ENCODE measurements around the gene SLC9B1.

Gene SLC9B1, protein sequence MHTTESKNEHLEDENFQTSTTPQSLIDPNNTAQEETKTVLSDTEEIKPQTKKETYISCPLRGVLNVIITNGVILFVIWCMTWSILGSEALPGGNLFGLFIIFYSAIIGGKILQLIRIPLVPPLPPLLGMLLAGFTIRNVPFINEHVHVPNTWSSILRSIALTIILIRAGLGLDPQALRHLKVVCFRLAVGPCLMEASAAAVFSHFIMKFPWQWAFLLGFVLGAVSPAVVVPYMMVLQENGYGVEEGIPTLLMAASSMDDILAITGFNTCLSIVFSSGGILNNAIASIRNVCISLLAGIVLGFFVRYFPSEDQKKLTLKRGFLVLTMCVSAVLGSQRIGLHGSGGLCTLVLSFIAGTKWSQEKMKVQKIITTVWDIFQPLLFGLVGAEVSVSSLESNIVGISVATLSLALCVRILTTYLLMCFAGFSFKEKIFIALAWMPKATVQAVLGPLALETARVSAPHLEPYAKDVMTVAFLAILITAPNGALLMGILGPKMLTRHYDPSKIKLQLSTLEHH

DNA sequence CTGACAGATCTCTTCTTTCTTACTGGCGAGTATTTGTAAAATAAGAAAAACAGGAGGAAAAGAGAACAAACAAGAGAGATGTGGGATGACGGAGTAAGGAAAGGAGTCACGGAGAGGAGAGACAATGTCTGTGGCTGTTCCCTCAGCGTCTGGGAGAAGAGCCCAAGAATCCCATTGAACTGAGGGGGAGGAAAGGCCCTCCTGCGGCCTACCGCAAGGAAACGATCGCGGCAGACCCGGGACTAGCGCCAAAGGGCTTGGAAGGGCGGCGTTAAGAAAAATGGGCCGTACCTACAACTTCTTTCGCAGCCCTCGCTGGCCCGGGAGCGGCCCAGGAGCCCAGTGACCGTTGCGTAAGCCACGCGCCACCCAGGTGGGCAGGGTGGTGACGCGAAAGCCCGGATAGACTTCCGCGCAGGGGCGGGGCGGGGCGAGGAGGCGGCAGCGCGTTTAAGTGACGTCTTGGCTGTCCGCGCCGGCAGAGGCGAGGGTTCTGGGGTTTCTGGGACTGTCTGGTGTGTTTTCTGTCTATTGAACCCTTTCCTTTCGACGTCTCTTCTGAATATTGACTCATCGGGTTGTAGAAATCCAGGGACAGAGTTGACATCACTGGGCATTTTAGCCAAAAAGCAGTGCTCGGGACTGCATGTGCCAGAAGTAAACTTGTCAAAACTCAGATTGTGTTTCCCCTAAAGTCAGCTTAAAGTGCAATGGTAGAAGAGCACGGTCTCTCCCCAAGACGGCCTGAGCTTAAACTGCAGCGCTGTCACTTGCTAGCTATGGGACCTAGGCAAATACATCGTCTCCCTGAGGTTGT lies at the start of gene SLC9B1:
Gene SLC9B1 (minus strand): TSS at position 398 of the 817 bp plus-strand sequence. CDS start 27,994 bp downstream, outside the sequence.
- peak; percentile 91 for DNase-seq

GRCh38 chr4:103067841-103068547 lies 48.5 kb upstream of the SLC9B1 start:
- no peak for DNase-seq

- no peak for DNase-seq
Observed at GRCh38 chr4:103060453-103061148, 41.1 kb upstream of the SLC9B1 start.

- no peak for DNase-seq
Observed at GRCh38 chr4:103054030-103054429, 34.5 kb upstream of the SLC9B1 start.

GRCh38 chr4:103052779-103053178 lies 33.3 kb upstream of the SLC9B1 start:
- DNase-seq, result no peak

DNA sequence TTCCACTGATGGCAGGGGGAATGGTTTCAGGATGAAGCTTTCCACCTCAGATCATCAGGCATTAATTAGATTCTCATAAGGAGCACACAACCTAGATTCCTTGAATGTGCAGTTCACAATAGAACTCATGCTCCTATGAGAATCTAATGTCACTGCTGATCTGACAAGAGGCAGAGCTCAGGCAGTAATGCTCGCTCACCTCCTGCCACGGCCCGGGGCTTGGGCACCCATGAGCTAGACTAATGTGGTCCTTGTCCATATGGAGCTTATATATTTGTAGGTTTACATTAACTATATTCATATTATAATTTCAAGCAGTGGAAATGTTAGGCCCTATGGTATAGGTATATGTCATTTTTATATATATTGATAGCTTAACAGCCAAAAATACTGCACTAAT lies 32.6 kb upstream of the SLC9B1 start:
- no peak for DNase-seq

DNA sequence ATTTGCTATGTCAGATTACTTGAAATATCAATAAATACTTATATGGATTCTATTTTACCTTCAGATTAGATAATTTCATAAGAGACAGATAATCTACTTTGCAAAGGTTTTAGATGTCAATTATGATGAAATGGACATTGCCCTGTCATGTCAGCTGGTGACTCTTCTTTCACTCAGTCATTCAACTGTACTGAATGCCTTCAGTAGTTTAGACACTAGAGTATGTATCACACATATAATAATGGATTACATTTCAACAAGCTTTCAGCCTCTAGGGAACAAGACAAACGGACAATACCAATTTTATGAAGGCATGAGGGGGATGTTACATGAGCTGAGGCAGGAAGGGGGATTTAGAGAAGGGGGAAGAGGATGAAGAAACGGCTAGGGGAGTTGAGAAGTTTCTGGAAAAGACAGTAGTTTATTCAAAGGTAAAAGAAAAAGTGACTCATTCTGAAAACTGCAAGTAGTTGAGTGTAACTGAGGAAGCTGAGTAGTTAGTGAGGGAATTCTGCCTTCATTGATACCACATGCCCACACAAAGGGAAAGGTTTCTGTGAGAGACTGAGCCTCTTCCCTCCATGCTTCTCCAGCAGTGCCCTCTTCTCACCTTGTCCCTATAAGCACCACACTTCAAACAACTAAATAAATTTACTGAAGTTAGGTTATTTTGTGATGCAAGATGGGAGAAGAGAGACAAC lies 31.4 kb upstream of the SLC9B1 start:
- no peak for DNase-seq

GRCh38 chr4:103046416-103047290 lies 27.1 kb upstream of the SLC9B1 start:
- no peak for DNase-seq

- DNase-seq, result no peak
Observed at GRCh38 chr4:103044183-103044582, 24.7 kb upstream of the SLC9B1 start.

DNA sequence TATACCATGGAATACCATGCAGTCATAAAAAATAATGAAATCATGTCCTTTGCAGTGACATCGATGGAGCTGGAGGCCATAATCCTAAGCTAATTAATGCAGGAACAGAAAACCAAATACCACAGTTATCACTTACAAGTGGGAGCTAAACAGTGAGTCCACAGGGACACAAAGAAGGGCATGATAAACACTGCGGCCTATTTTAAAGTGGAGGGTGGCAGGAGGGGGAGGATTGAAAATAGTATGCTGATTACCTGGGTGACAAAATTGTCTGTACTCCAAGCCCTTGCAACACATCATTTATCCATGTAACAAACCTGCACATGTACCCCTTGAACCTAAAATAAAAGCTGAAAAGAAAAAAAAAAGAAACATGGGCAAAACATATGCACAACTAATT lies 16.7 kb upstream of the SLC9B1 start:
- no peak for DNase-seq

DNA sequence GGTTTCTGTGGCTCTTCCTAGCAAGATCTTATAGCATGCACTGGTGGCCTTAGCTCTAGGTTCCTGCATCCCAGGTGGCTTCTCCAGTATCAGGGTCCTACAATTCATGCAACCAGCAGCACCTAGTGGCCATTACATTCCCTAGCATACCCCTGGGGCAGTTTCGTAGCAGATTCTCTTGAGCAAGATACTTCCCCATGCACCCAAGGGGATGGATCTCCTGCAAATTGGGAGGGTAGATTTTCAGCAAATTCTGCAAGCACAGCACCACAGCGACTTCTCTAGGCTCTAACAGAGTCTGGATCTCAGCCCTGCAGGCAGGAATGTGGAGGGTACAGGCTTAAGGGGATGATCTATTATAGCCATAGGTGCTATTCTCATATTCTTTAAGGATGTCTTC lies 13.1 kb upstream of the SLC9B1 start:
- DNase-seq, result no peak

- no peak for DNase-seq
Observed at GRCh38 chr4:103030791-103031190, 11.3 kb upstream of the SLC9B1 start.

DNA sequence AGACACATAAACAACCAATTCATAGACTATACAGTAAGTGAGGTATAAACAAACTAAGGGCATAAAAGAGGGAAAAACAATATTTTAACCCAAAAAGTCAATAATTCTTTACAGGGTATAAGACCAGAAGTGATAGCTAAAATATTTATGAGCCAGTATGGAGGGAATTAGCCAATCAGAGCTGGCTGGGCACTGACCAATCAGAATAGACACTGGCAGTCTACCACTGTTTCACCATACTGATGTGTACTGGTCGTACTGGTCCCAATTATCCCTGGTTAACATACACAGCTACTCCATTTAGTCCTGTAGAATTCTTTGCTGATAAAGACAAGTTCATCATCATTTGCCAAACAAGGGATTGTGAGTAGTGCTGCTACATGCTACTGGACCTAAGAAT lies 9.8 kb upstream of the SLC9B1 start:
- DNase-seq, result no peak

- no peak for DNase-seq
Observed at GRCh38 chr4:103026868-103027267, 7.4 kb upstream of the SLC9B1 start.

DNA sequence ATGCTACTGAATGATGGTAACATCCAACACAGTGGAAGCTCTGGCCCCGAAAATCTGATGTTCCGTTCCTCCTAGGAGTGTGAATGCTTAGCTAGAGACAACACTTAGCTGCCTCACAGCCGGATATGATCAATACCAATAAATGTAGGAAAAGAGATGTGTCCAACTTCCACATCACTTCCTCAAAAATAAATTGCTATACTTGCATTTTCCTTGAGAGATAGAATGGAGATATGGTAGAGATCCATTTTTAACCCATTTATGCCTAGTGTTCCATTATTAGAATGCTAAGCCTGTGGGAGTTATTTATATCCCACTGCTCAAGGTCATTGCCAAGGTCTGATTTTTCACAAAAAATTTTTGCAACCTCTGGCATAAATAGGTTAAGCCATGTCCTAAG lies 5.5 kb upstream of the SLC9B1 start:
- no peak for DNase-seq

DNA sequence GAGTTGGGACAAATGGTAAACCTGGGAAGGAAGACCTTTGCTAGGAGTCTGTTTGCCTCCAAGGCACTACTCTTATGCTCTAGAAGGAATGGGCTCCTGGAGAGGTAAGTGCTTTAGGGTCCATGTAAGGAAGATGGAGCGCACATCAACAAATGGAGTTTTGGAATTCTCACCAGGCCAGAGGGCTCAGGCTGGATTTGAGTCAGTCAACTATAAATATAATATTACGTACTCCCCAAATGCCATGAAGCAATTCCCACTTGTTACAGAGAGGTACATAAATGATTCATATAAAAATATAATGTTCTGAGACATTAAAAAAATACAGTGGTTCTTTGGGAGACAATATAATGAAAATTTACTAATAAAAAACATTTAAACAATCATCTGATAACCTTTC lies 1.6 kb upstream of the SLC9B1 start:
- DNase-seq, result no peak

DNA sequence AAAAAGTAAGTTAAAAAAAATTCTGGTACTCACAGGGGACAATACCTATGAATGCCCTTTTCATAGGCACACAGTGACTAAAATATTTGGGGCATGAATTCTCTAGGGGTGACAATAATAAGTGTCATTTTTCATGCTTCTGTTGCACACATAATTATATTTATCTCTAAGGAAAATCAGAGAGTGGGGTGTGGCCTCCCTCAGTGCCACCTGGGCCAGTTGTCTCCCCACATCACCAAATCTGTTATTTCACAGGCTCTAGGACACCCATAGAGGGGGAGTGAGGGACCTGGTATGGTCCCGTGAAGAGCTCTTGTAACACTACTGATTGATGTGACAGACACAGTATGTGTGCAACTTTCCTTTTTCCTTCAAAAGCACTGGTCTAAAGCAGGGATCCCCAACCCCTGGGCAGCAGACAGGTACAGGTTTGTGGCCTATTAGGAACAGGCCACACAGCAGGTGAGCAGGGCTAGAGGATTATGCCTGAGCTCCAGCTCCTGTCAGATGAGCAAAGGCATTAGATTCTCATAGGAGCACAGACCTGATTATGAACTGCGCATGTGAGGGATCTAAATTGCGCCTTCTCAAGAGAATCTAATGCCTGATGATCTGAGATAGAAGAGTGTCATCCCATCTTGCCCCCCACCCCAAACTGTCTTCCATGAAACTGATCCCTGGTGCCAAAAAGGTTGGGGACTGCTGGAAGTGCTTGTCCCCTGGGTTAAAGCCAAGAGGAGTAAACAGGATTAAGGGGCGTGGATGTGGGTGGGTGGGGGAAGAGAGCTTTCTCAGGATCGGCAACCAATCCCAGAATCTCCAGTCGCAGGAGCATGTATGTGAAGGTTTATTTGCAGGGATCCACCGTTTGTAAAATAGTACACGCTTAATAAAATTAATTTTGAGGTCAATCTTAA lies 856 bp downstream of the SLC9B1 start:
- DNase-seq, result no peak

- DNase-seq, result no peak
Observed at GRCh38 chr4:103012551-103012950, 7.0 kb downstream of the SLC9B1 start.

- DNase-seq, result no peak
Observed at GRCh38 chr4:103012060-103012459, 7.4 kb downstream of the SLC9B1 start.

Measured in activated effector memory CD4-positive, alpha-beta T cell treated with Interleukin-2 at 50 U/mL for 16 hours (primary cell).